Neural progenitor cell (in vitro differentiated cells): ENCODE data around the gene DENND5A. TPM values are rescaled to one million over a fixed set of nuclear protein-coding genes. Genes with fewer than 3 reads are reported as not detected.

Experiments
- DNase-seq: peaks from one replicate; pipeline ENCODE4 v3.0.0-alpha.2; 2016; ENCODE audit warnings: low spot score
- H2AFZ ChIP-seq: fragments of 200-600 bp; sonication (generic); replicated peaks from 2 replicates; pipeline ENCODE4 v1.6.1; 2016; ENCODE audit warnings: antibody characterized with exemption
- H3F3A ChIP-seq: fragments of 200-600 bp; sonication (generic); 2 replicates; pipeline ENCODE4 v1.6.1; 2016; ENCODE audit warnings: antibody characterized with exemption, low read depth
- H3K27ac ChIP-seq: fragments of 200-600 bp; sonication (generic); 2 replicates; pipeline ENCODE4 v1.5.1; 2016; ENCODE audit warnings: mild to moderate bottlenecking
- H3K27me3 ChIP-seq: fragments of 200-600 bp; sonication (generic); 2 replicates; pipeline ENCODE4 v1.6.1; 2016; ENCODE audit warnings: mild to moderate bottlenecking, moderate library complexity
- H3K36me3 ChIP-seq: fragments of 200-600 bp; sonication (generic); 2 replicates; pipeline ENCODE4 v1.5.1; 2016
- H3K4me1 ChIP-seq: fragments of 200-600 bp; sonication (generic); 2 replicates; pipeline ENCODE4 v1.6.1; 2016; ENCODE audit warnings: mixed run types
- H3K4me2 ChIP-seq: fragments of 200-600 bp; sonication (generic); 2 replicates; pipeline ENCODE4 v1.6.1; 2016
- H3K4me3 ChIP-seq: fragments of 200-600 bp; sonication (generic); 2 replicates; pipeline ENCODE4 v1.5.1; 2016
- H3K79me2 ChIP-seq: fragments of 200-600 bp; sonication (generic); 2 replicates; pipeline ENCODE4 v1.6.1; 2016; ENCODE audit warnings: low read depth
- H3K9ac ChIP-seq: fragments of 200-600 bp; sonication (generic); 2 replicates; pipeline ENCODE4 v1.6.1; 2016
- H3K9me3 ChIP-seq: fragments of 200-600 bp; sonication (generic); 2 replicates; pipeline ENCODE4 v1.5.1; 2016; ENCODE audit warnings: low read depth
- H4K20me1 ChIP-seq: fragments of 200-600 bp; sonication (generic); 2 replicates; pipeline ENCODE4 v1.6.1; 2016; ENCODE audit warnings: low read depth
- H3K27ac Mint-ChIP-seq: 3 replicates; pipeline ENCODE4 v1.8.0; 2021; ENCODE audit warnings: mixed read lengths
- H3K27me3 Mint-ChIP-seq: 2 replicates; pipeline ENCODE4 v1.8.0; 2022; ENCODE audit warnings: low read depth, mild to moderate bottlenecking, inconsistent platforms, moderate library complexity, mixed read lengths; ENCODE audit not compliant: insufficient read depth
- H3K36me3 Mint-ChIP-seq: 3 replicates; pipeline ENCODE4 v1.8.0; 2021; ENCODE audit warnings: mixed read lengths
- H3K4me1 Mint-ChIP-seq: 3 replicates; pipeline ENCODE4 v1.8.0; 2021; ENCODE audit warnings: mixed read lengths
- H3K4me3 Mint-ChIP-seq: 3 replicates; pipeline ENCODE4 v1.8.0; 2021; ENCODE audit warnings: mild to moderate bottlenecking, moderate library complexity, mixed read lengths
- H3K9me3 Mint-ChIP-seq: 3 replicates; pipeline ENCODE4 v1.8.0; 2020; ENCODE audit warnings: mixed read lengths
- CTCF ChIP-seq: fragments of 200-600 bp; sonication (generic); IDR thresholded peaks from 2 replicates; pipeline ENCODE4 v1.5.1; 2017; ENCODE audit warnings: antibody characterized with exemption, mild to moderate bottlenecking
- EZH2 ChIP-seq: fragments of 200-600 bp; sonication (generic); IDR thresholded peaks from 2 replicates; pipeline ENCODE4 v1.6.1; 2017; ENCODE audit warnings: antibody characterized with exemption, mild to moderate bottlenecking, moderate library complexity
- EZH2phosphoT487 ChIP-seq: fragments of 200-600 bp; sonication (generic); IDR thresholded peaks from 2 replicates; pipeline ENCODE4 v1.6.1; 2017; ENCODE audit warnings: antibody characterized with exemption
- total RNA-seq: library from RNA; depleted of rRNA; stranded (reverse); fragments of >200 nt; gene quantifications from 2 replicates; pipeline ENCODE4 v1.2.3, GENCODE V29; 2015; ENCODE audit warnings: low replicate concordance

The DENND5A gene
- total RNA-seq, 1 donor from 2014 or later, result 142 TPM

GRCh38 chr11:9253086-9253485, 12.1 kb downstream of the DENND5A start:
- Histone ChIP-seq H3K4me1 (peaks cover 5% of the 10 kb centered on the region), H3K9me3 (no peaks in the 10 kb centered on the region), H4K20me1 (peaks cover 31% of the 10 kb centered on the region), H3K27ac (no peak overlapping the region), H3K79me2 (peaks cover 100% of the 10 kb centered on the region), H3F3A (peaks cover 3% of the 10 kb centered on the region), H3K4me2 (no peak overlapping the region), H2AFZ (no peak overlapping the region), H3K4me3 (no peak overlapping the region), H3K9ac (no peak overlapping the region), H3K27me3 (no peaks in the 10 kb centered on the region), H3K36me3 (no peaks in the 10 kb centered on the region)
- Mint-ChIP-seq H3K9me3 (peaks cover 2% of the 10 kb centered on the region), H3K4me3 (no peak overlapping the region), H3K4me1 (peaks cover 7% of the 10 kb centered on the region), H3K27me3 (no peaks in the 10 kb centered on the region), H3K36me3 (peaks cover 30% of the 10 kb centered on the region), H3K27ac (peak overlapping the region; percentile 17)
- no peak for DNase-seq
- TF ChIP-seq EZH2phosphoT487, result no peak
- TF ChIP-seq CTCF, result no peak
- no peak for TF ChIP-seq EZH2

GRCh38 chr11:9251311-9251710, 13.8 kb downstream of the DENND5A start:
- peaks cover 38% of the 10 kb centered on the region for H3K36me3 Mint-ChIP-seq
- DNase-seq, result no peak
- no peaks in the 10 kb centered on the region for H3K27me3 ChIP-seq
- H3K27ac ChIP-seq, result peak overlapping the region; percentile 20
- H3K9me3 ChIP-seq, result no peaks in the 10 kb centered on the region
- H3K9ac ChIP-seq, result no peak overlapping the region
- H3K79me2 ChIP-seq, result peaks cover 100% of the 10 kb centered on the region
- H3K9me3 Mint-ChIP-seq, result peaks cover 2% of the 10 kb centered on the region
- TF ChIP-seq EZH2phosphoT487, result no peak
- no peak for TF ChIP-seq EZH2
- no peak for TF ChIP-seq CTCF
- H3K27ac Mint-ChIP-seq, result peak overlapping the region; percentile 22
- no peak overlapping the region for H3K4me3 Mint-ChIP-seq
- H3K27me3 Mint-ChIP-seq, result no peaks in the 10 kb centered on the region
- H3K4me1 Mint-ChIP-seq, result peaks cover 7% of the 10 kb centered on the region
- peaks cover 5% of the 10 kb centered on the region for H3K4me1 ChIP-seq
- H3K36me3 ChIP-seq, result no peaks in the 10 kb centered on the region
- peaks cover 43% of the 10 kb centered on the region for H4K20me1 ChIP-seq
- peaks cover 3% of the 10 kb centered on the region for H3F3A ChIP-seq
- H3K4me2 ChIP-seq, result no peak overlapping the region
- no peak overlapping the region for H2AFZ ChIP-seq
- H3K4me3 ChIP-seq, result no peak overlapping the region

- no peaks in the 10 kb centered on the region for H3K36me3 ChIP-seq
- Mint-ChIP-seq H3K9me3 (peaks cover 2% of the 10 kb centered on the region), H3K36me3 (peaks cover 33% of the 10 kb centered on the region), H3K27ac (peak overlapping the region; percentile 82), H3K4me1 (peaks cover 7% of the 10 kb centered on the region), H3K4me3 (no peak overlapping the region), H3K27me3 (no peaks in the 10 kb centered on the region)
- H3K4me1 ChIP-seq, result peaks cover 5% of the 10 kb centered on the region
- DNase-seq, result no peak
- no peak overlapping the region for H3K9ac ChIP-seq
- H3K4me2 ChIP-seq, result no peak overlapping the region
- H3K27me3 ChIP-seq, result no peaks in the 10 kb centered on the region
- H3F3A ChIP-seq, result peaks cover 3% of the 10 kb centered on the region
- no peak for TF ChIP-seq EZH2phosphoT487
- TF ChIP-seq EZH2, result no peak
- no peak for TF ChIP-seq CTCF
- no peak overlapping the region for H3K4me3 ChIP-seq
- no peaks in the 10 kb centered on the region for H3K9me3 ChIP-seq
- peak overlapping the region; percentile 81 for H3K27ac ChIP-seq
- H3K79me2 ChIP-seq, result peaks cover 100% of the 10 kb centered on the region
- peaks cover 53% of the 10 kb centered on the region for H4K20me1 ChIP-seq
- no peak overlapping the region for H2AFZ ChIP-seq
Observed at GRCh38 chr11:9250139-9250582, 15.0 kb downstream of the DENND5A start.
